Endothelial cell of umbilical vein (primary cell): Measurements from ENCODE around the gene KCNJ15. TPM values are rescaled to one million over a fixed set of nuclear protein-coding genes. Genes with fewer than 3 reads are reported as not detected.

ENCODE experiments used
- BruUV-seq: library from RNA; stranded (reverse); fragments of 400-500 nt; replicated peaks from 2 replicates; lab custom pipeline; 2021; lab: Mats Ljungman, UMichigan
- CTCF ChIA-PET: fragments of 300-600, 350-600 bp; sonication (Branson Sonifier 250); formaldehyde crosslinking; loops from one replicate; lab custom pipeline; 2021; ENCODE audit warnings: antibody characterized with exemption, inconsistent platforms; lab: Charles Lee
- POLR2A ChIA-PET: fragments of 300-600, 350-600 bp; sonication (Branson Sonifier 250); formaldehyde crosslinking; loops from one replicate; lab custom pipeline; 2021; ENCODE audit warnings: antibody characterized with exemption, inconsistent platforms; lab: Charles Lee
- DNase-seq: peaks from one replicate; pipeline ENCODE4 v3.0.0-alpha.2; 2011; ENCODE audit warnings: low read depth, low spot score
- FAIRE-seq: peaks from 2 replicates; lab custom pipeline; 2011; peaks lifted over from hg19 to GRCh38; lab: Jason Lieb, UNC
- H2AFZ ChIP-seq: 2 replicates; pipeline ENCODE4 v1.6.0; 2012; ENCODE audit warnings: low read depth, low read length, control low read depth, inconsistent platforms
- H3K27ac ChIP-seq: 2 replicates; pipeline ENCODE4 v1.5.1; 2011; ENCODE audit warnings: low read depth, mild to moderate bottlenecking, control low read depth, low read length, moderate library complexity; ENCODE audit not compliant: insufficient read depth
- H3K27me3 ChIP-seq, 2 experiments: 2 replicates each; pipeline versions ENCODE4 v1.6.0 to v1.6.1; 2011; ENCODE audit warnings: low read length in 2 of 2, mixed read lengths in 1 of 2; ENCODE audit not compliant: control insufficient read depth in 2 of 2, insufficient read depth in 2 of 2
- H3K36me3 ChIP-seq, 2 experiments: 2 replicates in 1 of 2; 3 replicates in 1 of 2; pipeline ENCODE4 v1.5.1; 2011; ENCODE audit warnings: low read length in 2 of 2, mild to moderate bottlenecking in 1 of 2, moderate library complexity in 1 of 2; ENCODE audit not compliant: control insufficient read depth in 2 of 2, insufficient read depth in 2 of 2; ENCODE audit errors: extremely low read depth in 1 of 2
- H3K4me1 ChIP-seq: 3 replicates; pipeline ENCODE4 v1.5.1; 2011; ENCODE audit warnings: mild to moderate bottlenecking, low read length; ENCODE audit not compliant: control insufficient read depth, insufficient read depth; ENCODE audit errors: extremely low read depth
- H3K4me2 ChIP-seq: 2 replicates; pipeline ENCODE4 v1.6.1; 2011; ENCODE audit warnings: low read length, control low read depth, mixed read lengths; ENCODE audit not compliant: insufficient read depth
- H3K4me3 ChIP-seq, 3 experiments: fragments of 200-600 bp in 1 of 3; sonication (generic), shearing (Covaris generic) in 1 of 3; replicated peaks in 1 of 3; 2 replicates each; pipeline ENCODE4 v1.5.1; 2011 to 2016; ENCODE audit warnings: control low read depth in 3 of 3, low read length in 3 of 3, mild to moderate bottlenecking in 2 of 3, inconsistent platforms in 1 of 3, low read depth in 1 of 3, moderate library complexity in 1 of 3; ENCODE audit not compliant: insufficient read depth in 1 of 3
- H3K79me2 ChIP-seq: 2 replicates; pipeline ENCODE4 v1.6.0; 2012; ENCODE audit warnings: low read length, inconsistent platforms; ENCODE audit not compliant: control insufficient read depth, insufficient read depth
- H3K9ac ChIP-seq: replicated peaks from 2 replicates; pipeline ENCODE3; 2011; ENCODE audit warnings: low read length, control low read depth; ENCODE audit not compliant: insufficient read depth; ENCODE audit errors: extremely low read depth
- H3K9me1 ChIP-seq: replicated peaks from 3 replicates; pipeline ENCODE4 v1.6.0; 2011; ENCODE audit warnings: mild to moderate bottlenecking, low read length; ENCODE audit not compliant: control insufficient read depth, insufficient read depth; ENCODE audit errors: extremely low read depth
- H3K9me3 ChIP-seq: replicated peaks from 2 replicates; pipeline ENCODE4 v1.5.1; 2012; ENCODE audit warnings: low read length, inconsistent platforms; ENCODE audit not compliant: control insufficient read depth, insufficient read depth
- H4K20me1 ChIP-seq: replicated peaks from 2 replicates; pipeline ENCODE3; 2011; ENCODE audit warnings: mild to moderate bottlenecking, low read length; ENCODE audit not compliant: control insufficient read depth, insufficient read depth; ENCODE audit errors: extremely low read depth
- FOS ChIP-seq: IDR thresholded peaks from 2 replicates; pipeline ENCODE4 v1.6.1; 2011; ENCODE audit warnings: mild to moderate bottlenecking, low read length, moderate library complexity, borderline replicate concordance; ENCODE audit not compliant: insufficient read depth
- GATA2 ChIP-seq: IDR thresholded peaks from 2 replicates; pipeline ENCODE4 v1.7.0; 2011; ENCODE audit warnings: low read depth, mild to moderate bottlenecking, moderate library complexity, mixed read lengths, low read length; ENCODE audit not compliant: insufficient read length, insufficient read depth
- MYC ChIP-seq: IDR thresholded peaks from one replicate; pipeline ENCODE4 v1.6.1; 2011; ENCODE audit warnings: mild to moderate bottlenecking, low read depth, low read length
- dilution Hi-C: fragments of 300-500 bp; cut with MboI; formaldehyde crosslinking; loops from one replicate; pipeline ENCODE4 v1.15.0; 2019; ENCODE audit warnings: low sequenced_read_pairs; ENCODE audit not compliant: extremely low pct_ligation_motif_present
- intact Hi-C: fragments of 100-400 bp; cut with micrococcal nuclease; formaldehyde crosslinking; loops from one replicate; pipeline ENCODE4 v1.10.0; 2022
- polyA plus RNA-seq, 4 experiments: library from polyadenylated mRNA; depleted of rRNA in 3 of 4; stranded (reverse) in 3 of 4; unstranded in 1 of 4; fragments of >200 nt; gene quantifications; 2 replicates each; pipeline versions ENCODE4 v1.2.1 to v1.2.3, GENCODE V29; 2011 to 2012; ENCODE audit warnings: missing spikeins in 1 of 4
- total RNA-seq: library from RNA; stranded (reverse); gene quantifications from 2 replicates; pipeline ENCODE4 v1.2.3, GENCODE V29; 2021

The KCNJ15 gene
- total and polyA plus RNA-seq, 2 donors (not counting 3 experiments of a cell fraction or from before 2014, with no cell fraction given) = 1.4 to 1.5 TPM

- Histone ChIP-seq H3K27me3 (no peaks in the 10 kb centered on the region), H3K36me3 (no peaks in the 10 kb centered on the region), H3K9me1 (no peaks in the 10 kb centered on the region), H3K4me2 (no peak overlapping the region), H3K9me3 (no peaks in the 10 kb centered on the region), H2AFZ (no peak overlapping the region), H3K4me1 (peaks cover 7% of the 10 kb centered on the region), H3K9ac (no peak overlapping the region), H3K79me2 (no peaks in the 10 kb centered on the region), H3K4me3 (no peak overlapping the region), H4K20me1 (no peaks in the 10 kb centered on the region), H3K27ac (no peak overlapping the region)
- intact Hi-C loops = no loop called here
- no TSS peak for BruUV-seq
- no peak for DNase-seq
- FAIRE-seq = no peak
- TF ChIP-seq FOS (peak; percentile 74), GATA2 (no peak)
- ChIA-PET CTCF (no interaction called here), POLR2A (no interaction called here)
- dilution Hi-C loops = no loop called here
Observed at GRCh38 chr21:38221594-38221993, 35.2 kb upstream of the KCNJ15 start.

GRCh38 chr21:38223893-38224540 lies 32.8 kb upstream of the KCNJ15 start:
- Histone ChIP-seq H3K4me3 (no peak overlapping the region), H3K27me3 (no peaks in the 10 kb centered on the region), H4K20me1 (no peaks in the 10 kb centered on the region), H3K9me1 (no peaks in the 10 kb centered on the region), H3K27ac (no peak overlapping the region), H2AFZ (no peak overlapping the region), H3K9me3 (peaks cover 3% of the 10 kb centered on the region), H3K4me1 (peaks cover 7% of the 10 kb centered on the region), H3K79me2 (no peaks in the 10 kb centered on the region), H3K9ac (no peak overlapping the region), H3K4me2 (no peak overlapping the region), H3K36me3 (no peaks in the 10 kb centered on the region)
- FAIRE-seq (no peak), DNase-seq (no peak)
- ChIA-PET POLR2A (no interaction called here), CTCF (interaction anchor here (1.3 to 2.6 kb wide), 3 partner anchors 126 to 132 kb away, joined by 3 to 10 read pairs (median 4); no protein-coding TSS in a partner anchor)
- intact Hi-C loops (no loop called here), dilution Hi-C loops (no loop called here)
- no TSS peak for BruUV-seq
- TF ChIP-seq GATA2 = no peak
- no peak for TF ChIP-seq MYC
